Liver (tissue), 9 donors: ENCODE results near the gene WBP2. TPM values are rescaled to one million over a fixed set of nuclear protein-coding genes. Genes with fewer than 3 reads are reported as not detected.
A peak's percentile ranks its signal among the peaks of the same experiment; 100 is the strongest.

ENCODE experiments used
- DNase-seq: peaks from one replicate; pipeline ENCODE4 v3.0.0-alpha.2; 2017; ENCODE audit warnings: low spot score
- H3K27ac ChIP-seq, 2 donors: one replicate each; pipeline ENCODE4 v1.7.0; 2013; ENCODE audit warnings: inconsistent platforms in 2 of 2, low read length in 2 of 2, control low read depth in 1 of 2, low read depth in 1 of 2, mild to moderate bottlenecking in 1 of 2
- H3K27me3 ChIP-seq, 4 donors: one replicate each; pipeline versions ENCODE4 v1.6.1 to v1.7.0; 2013; ENCODE audit warnings: low read length in 3 of 4, inconsistent platforms in 1 of 4, mild to moderate bottlenecking in 1 of 4, moderate library complexity in 1 of 4; ENCODE audit not compliant: control insufficient read depth in 4 of 4, insufficient read depth in 4 of 4
- H3K36me3 ChIP-seq, 4 donors: one replicate each; pipeline versions ENCODE4 v1.6.1 to v1.7.0; 2013; ENCODE audit warnings: low read length in 3 of 4, mild to moderate bottlenecking in 3 of 4, low read depth in 1 of 4, moderate library complexity in 1 of 4; ENCODE audit not compliant: control insufficient read depth in 4 of 4, insufficient read depth in 3 of 4
- H3K4me1 ChIP-seq, 4 donors: one replicate each; pipeline versions ENCODE4 v1.6.1 to v1.7.0; 2013; ENCODE audit warnings: low read length in 3 of 4, mild to moderate bottlenecking in 3 of 4, moderate library complexity in 1 of 4; ENCODE audit not compliant: control insufficient read depth in 4 of 4, insufficient read depth in 4 of 4
- H3K4me3 ChIP-seq, 3 donors: one replicate each; pipeline versions ENCODE4 v1.6.1 to v1.7.0; 2013; ENCODE audit warnings: low read length in 3 of 3, control low read depth in 1 of 3, low read depth in 1 of 3, mild to moderate bottlenecking in 1 of 3
- H3K9ac ChIP-seq, 2 donors: one replicate each; pipeline ENCODE4 v1.7.0; 2013; ENCODE audit warnings: low read length in 2 of 2, mild to moderate bottlenecking in 2 of 2, moderate library complexity in 2 of 2, control low read depth in 1 of 2, low read depth in 1 of 2
- H3K9me3 ChIP-seq, 4 donors: one replicate each; pipeline versions ENCODE4 v1.6.1 to v1.7.0; 2013; ENCODE audit warnings: low read length in 3 of 4; ENCODE audit not compliant: control insufficient read depth in 4 of 4
- ATF3 ChIP-seq: IDR thresholded peaks from 2 replicates; pipeline ENCODE4 v1.6.1; 2016; ENCODE audit warnings: antibody characterized with exemption
- CTCF ChIP-seq: fragments of 150-350 bp; IDR thresholded peaks from 2 replicates; pipeline ENCODE4 v1.5.1; 2017; ENCODE audit warnings: improper control_type of control experiment, low read depth, low read length; ENCODE audit not compliant: missing input control
- EGR1 ChIP-seq, 2 donors: IDR thresholded peaks; 2 replicates each; pipeline ENCODE4 v1.6.1; 2016 to 2018; ENCODE audit warnings: antibody characterized with exemption in 2 of 2, low read depth in 2 of 2
- JUND ChIP-seq, 2 donors: IDR thresholded peaks; 2 replicates each; pipeline ENCODE4 v1.6.1; 2016; ENCODE audit warnings: antibody characterized with exemption in 2 of 2
- NR2F2 ChIP-seq: IDR thresholded peaks from 2 replicates; pipeline ENCODE4 v1.6.1; 2016; ENCODE audit warnings: antibody characterized with exemption
- RAD21 ChIP-seq, 2 donors: IDR thresholded peaks; 2 replicates each; pipeline ENCODE4 v1.6.1; 2016; ENCODE audit warnings: antibody characterized with exemption in 2 of 2, mild to moderate bottlenecking in 2 of 2
- RXRA ChIP-seq, 2 donors: IDR thresholded peaks; 2 replicates each; pipeline ENCODE4 v1.6.1; 2017 to 2018; ENCODE audit warnings: antibody characterized with exemption in 2 of 2, mild to moderate bottlenecking in 1 of 2
- SP1 ChIP-seq: IDR thresholded peaks from 2 replicates; pipeline ENCODE4 v1.6.1; 2018; ENCODE audit warnings: antibody characterized with exemption, mild to moderate bottlenecking
- TAF1 ChIP-seq: conservative IDR thresholded peaks from 2 replicates; pipeline ENCODE4 v1.6.1; 2016; ENCODE audit warnings: antibody characterized with exemption, mild to moderate bottlenecking
- YY1 ChIP-seq: IDR thresholded peaks from 2 replicates; pipeline ENCODE4 v1.6.1; 2016; ENCODE audit warnings: antibody characterized with exemption, mild to moderate bottlenecking
- ZBTB33 ChIP-seq: IDR thresholded peaks from 2 replicates; pipeline ENCODE4 v1.6.1; 2016; ENCODE audit warnings: antibody characterized with exemption
- WGBS: extraction: QIAGEN DNeasy Blood & Tissue Kit; methylation state at CpG from one replicate; pipeline ENCODE4 v1.1.7; 2013; 5-methylcytosine and 5-hydroxymethylcytosine counted together
- polyA plus RNA-seq, 2 donors: library from polyadenylated mRNA; stranded (reverse) in 1 of 2; unstranded in 1 of 2; fragments of 200-250 nt in 1 of 2; fragments of >200 nt in 1 of 2; fragmentation: Nextera tagmentation in 1 of 2; extraction: Ambion mirVana in 1 of 2; gene quantifications; one replicate each; pipeline versions ENCODE4 v1.2.1 to v1.2.3, GENCODE V29; 2013 to 2015
- total RNA-seq, 2 donors: library from RNA; depleted of rRNA; stranded (reverse); fragments of >200 nt; gene quantifications; one replicate each; pipeline ENCODE4 v1.2.3, GENCODE V29; 2014
- TF ChIP-seq, protein P1 (sequence below): IDR thresholded peaks from 2 replicates; pipeline ENCODE4 v1.6.1; 2016; ENCODE audit warnings: antibody characterized with exemption
- TF ChIP-seq, protein P2 (sequence below): IDR thresholded peaks from 2 replicates; pipeline ENCODE4 v1.6.1; 2016; ENCODE audit warnings: antibody characterized with exemption, mild to moderate bottlenecking
- donor health status: healthy.
- donor health status: healthy.
- donor health status: healthy.
- donor health status: healthy.
- donor health status: healthy.

Gene WBP2
- total and polyA plus RNA-seq, 4 donors, result 29.0 to 99.4 (median 51.6) TPM

- TF ChIP-seq, protein P1, sequence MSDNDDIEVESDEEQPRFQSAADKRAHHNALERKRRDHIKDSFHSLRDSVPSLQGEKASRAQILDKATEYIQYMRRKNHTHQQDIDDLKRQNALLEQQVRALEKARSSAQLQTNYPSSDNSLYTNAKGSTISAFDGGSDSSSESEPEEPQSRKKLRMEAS, result no peak
- TF ChIP-seq YY1, result no peak
- TF ChIP-seq JUND (IDR thresholded peaks at IDR 0.05), result no peak
- TF ChIP-seq NR2F2, result no peak
- TF ChIP-seq RXRA (IDR thresholded peaks at IDR 0.05), result no peak
- TF ChIP-seq SP1, result no peak
- no peak for TF ChIP-seq TAF1
- no peak for TF ChIP-seq EGR1 (IDR thresholded peaks at IDR 0.05; ENCODE audit: low read depth in 2 of 2)
Observed at GRCh38 chr17:75897160-75898019, 42.3 kb upstream of the WBP2 start (continued).

DNA sequence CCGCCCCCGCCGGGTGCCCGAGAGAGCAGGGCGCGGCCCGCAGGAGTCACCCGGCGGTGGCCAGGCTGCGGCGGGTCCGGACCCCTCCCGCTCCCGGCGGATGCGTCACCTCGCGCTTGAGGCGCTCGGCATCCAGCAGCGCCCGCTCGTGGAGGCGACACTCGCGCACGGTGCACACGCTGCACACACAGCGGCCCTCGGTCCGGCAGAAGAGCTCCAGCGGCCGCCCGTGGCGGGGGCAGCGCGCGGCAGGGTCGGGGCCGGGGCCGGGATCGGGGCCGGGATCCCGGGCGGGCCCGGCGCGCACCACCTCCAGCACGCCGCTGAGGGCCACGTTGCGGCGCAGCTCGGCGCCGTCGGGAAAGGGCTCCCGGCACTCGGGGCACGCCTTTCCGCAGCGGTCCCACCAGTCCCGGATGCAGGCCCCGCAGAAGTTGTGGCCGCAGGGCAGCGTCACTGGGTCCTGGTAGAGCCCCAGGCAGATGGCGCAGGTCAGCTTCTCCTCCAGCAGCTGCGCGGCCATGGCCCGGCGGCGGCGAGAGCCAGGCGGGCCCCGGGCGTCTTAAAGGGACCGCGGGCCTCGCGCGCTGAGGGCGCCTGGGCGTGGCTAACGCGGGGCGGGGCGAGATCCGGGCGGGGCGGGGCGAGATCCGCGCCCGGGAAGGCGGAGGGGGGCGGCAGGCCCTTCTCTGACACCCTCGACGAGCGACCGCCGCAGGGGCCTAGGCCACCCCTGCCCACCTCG lies 41.5 kb upstream of the WBP2 start, which contains the start of gene TRIM65:
Gene TRIM65, minus strand, starts transcription at position 537 of the 745 bp plus-strand sequence. Its CDS starts 14 bp downstream, at position 523.
- Histone ChIP-seq H3K27ac (peak within 1 kb of the TSS; percentile 78 to 83), H3K9me3 (no peaks in the 10 kb centered on the region), H3K27me3 (no peaks in the 10 kb centered on the region), H3K36me3 (peaks cover 5 to 22% (median 13%) of the 10 kb centered on the region in 4 donors), H3K9ac (peak within 1 kb of the TSS in 1 of 2 donors; percentile 76), H3K4me1 (peaks cover 7 to 48% (median 36%) of the 10 kb centered on the region in 4 donors), H3K4me3 (peak within 1 kb of the TSS; percentile 69 to 73 (median 72))
- TF ChIP-seq ZBTB33 (no peak), ATF3 (no peak), RAD21 (IDR thresholded peaks at IDR 0.05) (peak in 1 of 2 donors; percentile 31), CTCF (peak; percentile 13), YY1 (peak; percentile 55)
- TF ChIP-seq, protein P2, sequence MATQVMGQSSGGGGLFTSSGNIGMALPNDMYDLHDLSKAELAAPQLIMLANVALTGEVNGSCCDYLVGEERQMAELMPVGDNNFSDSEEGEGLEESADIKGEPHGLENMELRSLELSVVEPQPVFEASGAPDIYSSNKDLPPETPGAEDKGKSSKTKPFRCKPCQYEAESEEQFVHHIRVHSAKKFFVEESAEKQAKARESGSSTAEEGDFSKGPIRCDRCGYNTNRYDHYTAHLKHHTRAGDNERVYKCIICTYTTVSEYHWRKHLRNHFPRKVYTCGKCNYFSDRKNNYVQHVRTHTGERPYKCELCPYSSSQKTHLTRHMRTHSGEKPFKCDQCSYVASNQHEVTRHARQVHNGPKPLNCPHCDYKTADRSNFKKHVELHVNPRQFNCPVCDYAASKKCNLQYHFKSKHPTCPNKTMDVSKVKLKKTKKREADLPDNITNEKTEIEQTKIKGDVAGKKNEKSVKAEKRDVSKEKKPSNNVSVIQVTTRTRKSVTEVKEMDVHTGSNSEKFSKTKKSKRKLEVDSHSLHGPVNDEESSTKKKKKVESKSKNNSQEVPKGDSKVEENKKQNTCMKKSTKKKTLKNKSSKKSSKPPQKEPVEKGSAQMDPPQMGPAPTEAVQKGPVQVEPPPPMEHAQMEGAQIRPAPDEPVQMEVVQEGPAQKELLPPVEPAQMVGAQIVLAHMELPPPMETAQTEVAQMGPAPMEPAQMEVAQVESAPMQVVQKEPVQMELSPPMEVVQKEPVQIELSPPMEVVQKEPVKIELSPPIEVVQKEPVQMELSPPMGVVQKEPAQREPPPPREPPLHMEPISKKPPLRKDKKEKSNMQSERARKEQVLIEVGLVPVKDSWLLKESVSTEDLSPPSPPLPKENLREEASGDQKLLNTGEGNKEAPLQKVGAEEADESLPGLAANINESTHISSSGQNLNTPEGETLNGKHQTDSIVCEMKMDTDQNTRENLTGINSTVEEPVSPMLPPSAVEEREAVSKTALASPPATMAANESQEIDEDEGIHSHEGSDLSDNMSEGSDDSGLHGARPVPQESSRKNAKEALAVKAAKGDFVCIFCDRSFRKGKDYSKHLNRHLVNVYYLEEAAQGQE, result no peak
- 2% methylated on average over 102 of the region's 102 CpGs for WGBS
- DNase-seq, result peak; percentile 87
